KBM-7 (cell line): ENCODE data around the gene SAV1.

Experiments
- DNase-seq: peaks from one replicate; pipeline ENCODE4 v3.0.0-alpha.2; 2015
- in situ Hi-C: fragments of 300-500 bp; cut with MboI; formaldehyde crosslinking; loops from 2 replicates; pipeline ENCODE4 v1.14.3; 2020; ENCODE audit warnings: low sequenced_read_pairs, low pct_unique_long_range_greater_than_20kb, mixed read lengths

Gene SAV1

DNA sequence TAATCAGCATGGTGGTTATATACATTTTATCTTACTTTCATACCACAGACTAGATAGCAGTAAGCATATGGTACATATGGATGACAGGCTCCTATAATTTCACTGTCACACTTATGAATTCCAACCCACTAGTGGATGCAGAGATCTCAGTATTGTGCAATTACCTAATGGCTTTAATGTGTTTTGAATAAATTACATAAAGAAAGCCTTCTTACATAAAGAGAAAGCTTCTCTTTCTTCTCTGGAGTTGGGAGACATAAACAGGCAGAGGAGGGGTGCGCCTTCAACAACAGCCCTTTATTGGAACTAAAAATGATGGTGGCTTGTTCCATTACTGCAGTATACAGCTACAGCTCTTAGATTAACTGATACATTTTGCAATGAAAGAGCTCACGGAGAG, 52.6 kb downstream of the SAV1 start:
- in situ Hi-C loops = no loop called here
- DNase-seq = no peak

DNA sequence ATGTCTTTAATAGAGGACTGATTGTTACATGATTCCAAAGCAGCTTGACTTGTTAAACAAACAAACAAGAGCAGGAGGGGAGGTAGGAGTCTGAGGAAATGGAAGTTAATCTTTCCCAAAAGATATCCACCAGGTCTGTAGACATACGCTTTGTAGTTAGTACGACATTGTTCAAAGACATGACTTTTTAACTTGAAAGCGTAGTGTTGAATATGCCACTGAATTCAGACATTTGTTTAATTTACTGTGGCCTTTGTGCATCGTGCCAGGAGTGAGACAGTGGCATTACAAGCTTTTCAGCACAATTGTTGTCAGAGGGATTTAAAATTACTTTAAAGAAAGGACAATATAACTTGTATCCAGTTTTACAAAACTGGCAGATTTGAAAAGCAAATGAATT, 53.0 kb downstream of the SAV1 start:
- in situ Hi-C loops = no loop called here
- no peak for DNase-seq

DNA sequence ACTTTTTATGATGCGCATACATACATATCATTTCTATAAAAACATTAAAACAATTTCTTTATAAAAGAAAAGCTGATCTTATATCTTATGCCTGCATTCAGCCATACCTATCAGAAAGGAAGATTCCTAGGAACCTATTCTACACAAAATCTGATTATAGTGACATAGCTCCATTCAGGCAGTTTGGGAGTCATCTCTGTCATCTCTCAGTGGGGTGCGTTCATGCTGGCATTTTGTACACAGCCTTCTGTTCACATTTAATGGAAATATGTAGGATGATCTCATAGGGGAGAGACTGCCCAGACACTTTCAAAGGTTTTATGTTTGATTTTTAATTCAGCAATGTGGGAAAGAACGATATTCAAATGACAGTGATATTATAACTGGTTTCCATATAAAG, 55.3 kb downstream of the SAV1 start:
- no peak for DNase-seq
- in situ Hi-C loops = no loop called here

DNA sequence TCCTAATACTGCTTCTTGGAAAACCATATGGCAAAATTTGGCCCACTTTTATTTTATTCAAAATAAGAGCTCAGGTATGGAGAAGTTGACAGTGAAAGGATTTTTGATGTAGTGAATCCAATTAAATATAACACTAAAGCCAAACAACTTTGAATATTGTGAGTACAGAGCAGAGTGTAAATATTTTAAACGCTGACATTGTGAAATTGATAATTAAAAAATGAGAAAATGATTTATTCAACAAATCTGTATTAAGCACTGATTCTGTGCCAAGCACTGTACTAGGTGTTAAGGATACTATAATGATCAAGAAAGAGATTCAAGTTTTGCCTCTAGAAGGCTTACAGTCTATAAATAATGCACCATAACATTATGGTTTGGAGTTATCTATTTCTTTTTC, 57.6 kb downstream of the SAV1 start:
- no peak for DNase-seq
- in situ Hi-C loops = no loop called here

DNA sequence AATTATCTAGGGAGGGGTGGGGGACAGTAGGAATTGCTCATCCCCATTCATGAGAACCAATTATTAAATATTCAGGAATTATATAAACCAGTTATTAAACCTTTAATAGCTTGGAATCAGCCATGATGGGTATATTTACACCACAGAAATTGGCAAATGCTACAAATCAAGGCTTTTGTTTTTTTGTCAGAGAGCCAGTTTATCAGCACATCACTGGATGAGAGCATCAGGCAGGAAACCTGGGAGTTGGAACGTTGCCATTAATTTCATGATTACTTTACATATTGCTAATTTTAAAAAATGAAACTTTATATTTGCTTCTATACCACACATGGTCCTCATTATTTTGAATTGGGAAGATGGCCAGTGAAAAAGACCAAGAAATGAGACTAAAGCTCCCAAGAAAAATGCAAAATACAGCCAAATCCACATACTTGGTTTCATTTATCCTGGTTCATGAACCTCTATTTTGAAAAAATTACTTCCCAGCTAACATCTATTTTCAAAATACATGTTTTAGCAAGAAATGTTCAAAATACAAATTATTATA, 59.7 kb downstream of the SAV1 start:
- in situ Hi-C loops = no loop called here
- no peak for DNase-seq

DNA sequence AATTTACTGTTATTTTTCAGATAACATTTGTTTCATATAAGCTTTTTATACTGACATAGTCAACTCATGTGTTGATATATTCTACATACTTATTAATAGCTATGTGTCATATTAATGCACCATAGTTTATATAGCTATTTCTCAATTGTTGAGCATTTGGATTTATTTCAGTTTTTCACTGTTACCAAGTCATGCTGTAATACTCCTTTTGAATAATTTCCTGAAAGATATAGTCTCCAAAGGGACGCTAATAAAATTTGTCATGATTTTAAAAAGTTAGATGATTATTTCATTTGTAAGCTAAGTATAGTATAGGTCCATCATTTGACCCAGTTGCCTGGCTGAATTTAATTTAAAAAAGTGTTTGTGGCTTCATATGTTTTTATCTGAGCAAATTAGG, 60.3 kb downstream of the SAV1 start:
- in situ Hi-C loops = no loop called here
- DNase-seq = no peak

DNA sequence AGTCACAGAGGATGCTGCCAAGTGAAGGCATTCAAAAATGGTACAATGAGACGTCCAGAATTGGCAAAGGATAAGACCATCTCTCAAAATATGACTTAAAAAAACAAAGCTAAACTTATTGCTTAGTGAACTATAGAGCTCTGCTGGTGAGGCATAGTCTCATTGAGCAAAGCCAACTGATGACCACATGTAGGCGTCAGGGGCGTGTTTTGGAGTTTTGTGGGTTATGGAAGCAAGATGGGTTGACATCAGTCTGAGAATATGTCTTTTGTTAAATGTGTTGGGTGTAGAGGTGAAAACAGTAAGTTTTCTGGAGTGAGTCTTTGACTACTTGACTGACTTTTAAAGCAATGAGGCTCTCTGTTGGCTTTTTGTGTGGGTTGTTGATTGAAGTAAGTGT, 60.9 kb downstream of the SAV1 start:
- DNase-seq = no peak
- in situ Hi-C loops = no loop called here

DNA sequence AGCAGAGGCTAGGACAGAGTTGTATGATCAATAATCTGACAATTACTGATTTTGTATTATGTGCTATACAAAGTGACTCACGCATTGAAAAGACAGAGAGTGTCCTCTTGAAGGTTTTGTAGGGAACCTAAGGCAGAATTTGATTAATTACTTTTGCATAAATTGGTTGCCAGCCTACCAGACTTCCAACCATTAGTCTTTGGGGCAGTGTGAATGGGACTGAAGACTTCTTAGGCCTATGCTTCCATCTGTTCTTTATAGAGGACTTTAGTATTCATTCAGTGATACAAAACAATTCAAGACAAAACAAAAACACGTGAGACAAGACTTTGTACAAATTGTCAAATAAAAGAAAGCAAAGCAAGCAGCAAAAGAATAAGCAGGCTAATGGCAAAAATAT, 61.6 kb downstream of the SAV1 start:
- no peak for DNase-seq
- in situ Hi-C loops = no loop called here

DNA sequence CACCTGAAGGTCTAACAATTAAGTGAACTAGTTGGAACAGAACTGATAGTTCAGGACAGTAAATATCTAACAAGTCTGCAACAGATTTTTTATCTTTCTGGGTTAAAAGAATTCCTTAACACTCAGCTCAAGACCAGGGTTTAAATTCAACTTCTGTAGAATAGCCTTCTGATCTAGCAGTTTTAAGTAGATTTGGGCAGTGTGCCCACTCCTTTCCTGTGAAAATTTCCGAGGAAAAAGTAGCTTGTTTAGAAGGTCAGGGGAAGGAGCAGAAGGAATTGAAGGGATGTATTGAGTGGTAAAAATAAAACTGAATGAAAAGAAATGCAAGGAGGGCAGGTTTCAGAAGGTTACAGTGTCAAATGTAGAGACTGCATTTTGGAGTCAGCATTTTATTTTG, 62.3 kb downstream of the SAV1 start:
- in situ Hi-C loops = no loop called here
- no peak for DNase-seq

DNA sequence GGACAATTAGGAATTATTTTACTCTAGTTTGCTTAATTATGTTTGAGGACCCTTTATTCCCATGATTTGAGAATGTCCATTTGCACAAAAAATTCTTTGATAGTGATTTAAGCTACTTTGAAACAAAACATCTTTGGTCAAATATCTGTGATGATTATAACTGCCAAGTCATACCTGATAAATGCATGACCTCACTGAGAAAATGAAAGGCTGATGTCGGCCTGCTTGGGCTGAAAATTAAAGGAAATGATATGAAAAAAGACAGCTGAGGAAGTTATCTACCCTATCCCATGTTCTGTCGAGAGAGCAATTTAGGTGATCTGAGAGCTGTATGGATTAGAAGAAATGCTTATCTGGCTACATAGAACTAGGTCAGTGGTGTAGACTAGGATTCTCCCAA, 64.5 kb downstream of the SAV1 start:
- DNase-seq = no peak
- in situ Hi-C loops = no loop called here

DNA sequence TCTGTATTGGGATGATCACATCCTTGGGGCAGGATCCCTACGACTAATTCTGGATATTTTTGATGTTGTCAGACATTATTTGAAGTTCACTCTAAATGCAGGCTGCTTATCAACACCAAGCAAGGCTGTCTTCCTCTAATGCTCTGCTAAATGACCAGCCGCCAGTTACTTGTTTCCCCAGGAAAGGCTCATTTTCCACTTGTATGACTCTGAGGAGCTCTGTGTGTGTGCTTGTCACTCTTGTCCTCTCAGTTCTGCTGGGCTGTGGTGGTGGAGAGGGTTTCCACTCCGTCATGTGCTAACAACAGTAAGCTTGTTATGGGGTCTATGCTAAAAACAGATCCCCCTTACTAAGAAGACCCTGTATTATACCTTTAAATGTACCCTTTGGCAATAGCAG, 66.1 kb downstream of the SAV1 start:
- DNase-seq = peak; percentile 51
- in situ Hi-C loops = no loop called here

DNA sequence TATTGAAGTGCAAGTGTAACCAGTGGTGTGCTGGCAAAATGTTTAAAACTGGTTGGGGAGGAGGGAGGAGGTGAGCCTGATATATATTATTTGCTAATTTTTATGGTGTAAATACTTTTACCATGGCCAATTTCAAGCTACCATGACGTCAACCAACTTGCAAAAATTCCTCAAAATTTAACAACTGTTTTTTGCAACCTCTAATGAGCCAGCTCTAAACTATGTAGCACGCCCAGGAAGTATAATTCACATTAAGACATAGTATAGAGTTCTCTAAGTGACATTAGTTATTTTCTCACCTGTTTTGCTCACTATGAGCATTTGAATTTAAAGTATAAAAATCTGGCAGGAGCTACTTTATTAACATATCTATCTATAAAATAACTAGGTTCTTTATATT, 66.7 kb downstream of the SAV1 start:
- in situ Hi-C loops = no loop called here
- DNase-seq = no peak

DNA sequence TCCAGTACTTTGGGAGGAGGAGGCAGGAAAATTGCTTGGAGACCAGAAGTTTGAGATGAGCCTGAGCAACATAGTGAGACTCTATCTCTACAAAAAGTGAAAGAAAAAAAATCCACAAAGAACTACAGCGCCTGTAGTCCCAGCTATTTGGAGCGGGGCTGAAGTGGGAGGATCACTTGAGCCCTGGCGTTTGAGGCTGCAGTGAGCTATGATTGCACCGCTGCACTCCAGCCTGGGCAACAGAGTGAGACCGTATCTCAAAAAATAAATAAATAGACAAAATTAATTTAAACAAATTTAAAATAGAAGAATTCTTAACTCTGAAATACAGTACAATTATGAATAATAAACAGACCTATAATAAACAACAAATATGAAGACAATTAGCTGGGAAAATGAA, 67.3 kb downstream of the SAV1 start:
- in situ Hi-C loops = no loop called here
- peak; percentile 10 for DNase-seq

DNA sequence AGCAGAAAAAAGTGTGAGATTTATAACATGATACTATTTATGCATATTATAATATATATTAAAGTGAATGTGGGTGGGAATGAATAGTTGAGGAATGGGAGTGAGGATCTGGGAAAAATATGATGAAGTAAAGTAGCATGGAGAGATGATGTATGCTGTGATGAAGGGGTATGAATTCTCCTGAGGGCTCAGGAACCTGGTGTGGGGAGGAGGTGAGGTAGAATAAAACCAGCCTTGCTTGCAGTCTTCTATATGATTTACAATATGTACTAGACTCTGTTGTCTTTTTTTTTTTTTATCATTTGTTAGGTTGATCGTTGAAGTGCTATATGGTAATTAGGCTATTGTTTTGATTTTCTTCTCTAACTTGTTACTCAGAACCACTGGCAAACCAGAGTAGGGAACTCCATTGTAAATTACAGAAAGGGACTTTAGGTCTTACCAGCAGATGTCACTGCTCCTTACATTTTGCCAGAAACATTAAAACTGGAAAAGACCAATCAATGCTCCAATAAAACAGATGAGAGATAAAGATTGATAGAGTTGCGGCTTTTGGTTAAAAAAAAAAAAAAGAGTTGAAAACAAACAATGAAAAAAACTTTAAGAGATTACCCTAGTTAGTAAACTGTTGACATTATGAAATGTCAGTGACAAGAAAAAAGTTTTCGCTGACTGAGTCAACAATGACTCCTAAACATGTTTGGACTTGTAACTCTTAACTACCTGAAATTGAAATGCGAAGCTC, 68.2 kb downstream of the SAV1 start:
- DNase-seq = peak; percentile 75
- in situ Hi-C loops = no loop called here

DNA sequence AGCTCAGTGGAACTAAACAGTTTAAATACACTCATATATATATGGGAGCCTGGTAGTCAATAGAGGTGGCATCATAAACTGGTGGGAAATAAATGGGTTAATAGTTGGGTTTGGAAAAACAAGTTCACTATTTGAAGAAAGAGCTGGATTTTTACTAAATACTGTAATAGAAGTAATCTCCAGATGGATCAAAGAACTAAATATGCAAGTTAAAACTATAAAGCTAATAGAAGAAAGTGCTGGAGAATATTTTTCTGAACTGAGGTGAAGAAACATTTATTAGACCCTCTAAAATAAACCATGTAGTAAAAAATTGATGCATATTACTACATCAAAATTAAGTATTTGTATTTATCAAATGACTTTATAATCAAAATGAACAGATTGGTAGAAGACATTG, 69.3 kb downstream of the SAV1 start:
- in situ Hi-C loops = no loop called here
- no peak for DNase-seq

DNA sequence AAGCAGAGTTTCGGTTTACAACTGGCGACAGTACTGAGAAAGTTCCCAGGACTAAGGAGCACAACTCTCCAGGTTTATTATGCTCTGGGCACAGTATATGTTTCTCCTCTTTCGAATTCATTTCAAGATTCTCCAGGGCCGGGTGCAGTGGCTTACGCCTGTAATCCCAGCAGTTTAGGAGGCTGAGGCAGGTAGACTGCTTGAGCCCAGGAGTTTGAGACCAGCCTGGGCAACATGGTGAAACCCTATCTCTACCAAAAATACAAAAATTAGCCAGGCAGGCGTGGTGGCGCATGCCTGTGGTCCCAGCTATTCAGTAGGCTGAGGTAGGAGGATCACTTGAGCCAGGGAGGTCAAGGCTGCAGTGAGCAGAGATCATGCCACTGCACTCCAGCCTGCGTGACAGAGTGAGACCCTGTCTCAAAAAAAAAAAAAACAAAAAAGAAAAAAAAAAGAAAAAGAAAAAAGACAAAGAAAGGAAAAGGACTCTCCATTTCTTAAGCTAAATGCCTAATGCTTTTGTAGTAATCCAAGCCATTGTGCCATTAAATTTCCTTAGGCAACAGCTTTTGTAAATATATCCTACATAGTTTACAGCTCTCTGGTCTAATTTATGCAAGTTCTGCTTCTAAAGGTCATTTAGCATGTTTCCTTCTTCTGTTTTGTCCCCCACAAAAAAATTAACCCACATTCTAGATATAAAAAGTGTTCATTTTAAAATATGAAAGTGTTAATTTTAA, 73.4 kb downstream of the SAV1 start:
- in situ Hi-C loops = no loop called here
- DNase-seq = no peak

DNA sequence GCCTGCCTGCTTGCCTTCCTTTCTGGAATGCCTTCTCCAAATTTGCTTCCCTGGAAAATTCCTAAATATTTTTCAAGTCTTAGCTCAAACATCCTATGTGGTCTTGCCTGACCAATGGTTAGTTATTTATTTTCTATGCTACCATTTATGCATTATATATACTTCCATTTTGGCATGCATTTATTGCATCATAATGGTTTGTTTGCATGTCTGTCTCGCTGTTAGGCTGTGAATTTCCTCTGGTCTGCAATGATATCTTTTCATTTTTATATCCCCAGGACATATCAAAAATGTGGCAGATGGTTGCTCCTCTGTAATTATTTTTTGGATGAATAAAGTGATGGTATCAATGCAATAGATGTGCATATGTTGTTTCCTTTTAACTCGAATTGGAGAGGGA, 77.6 kb downstream of the SAV1 start:
- in situ Hi-C loops = no loop called here
- no peak for DNase-seq
